IMR-90 (cell line): ENCODE results near the gene TNNT1.

Experiments
- MXI1 ChIP-seq: IDR thresholded peaks from 2 replicates; pipeline ENCODE4 v1.6.1; 2012; ENCODE audit warnings: low read depth, mild to moderate bottlenecking, low read length, moderate library complexity, borderline replicate concordance
- POLR2A ChIP-seq: IDR thresholded peaks from 2 replicates; pipeline ENCODE4 v1.6.1; 2012; ENCODE audit warnings: mild to moderate bottlenecking, low read depth, low read length
- TF ChIP-seq, protein P1 (sequence below): conservative IDR thresholded peaks from 2 replicates; pipeline ENCODE4 v1.5.1; 2012; ENCODE audit warnings: mild to moderate bottlenecking, low read depth, low read length, improper control_type of control experiment
- TF ChIP-seq, protein P2 (sequence below): fragments of 150-350 bp; IDR thresholded peaks from 2 replicates; pipeline ENCODE4 v1.6.1; 2017; ENCODE audit warnings: mild to moderate bottlenecking, antibody characterized with exemption, low read length, low read depth

DNA sequence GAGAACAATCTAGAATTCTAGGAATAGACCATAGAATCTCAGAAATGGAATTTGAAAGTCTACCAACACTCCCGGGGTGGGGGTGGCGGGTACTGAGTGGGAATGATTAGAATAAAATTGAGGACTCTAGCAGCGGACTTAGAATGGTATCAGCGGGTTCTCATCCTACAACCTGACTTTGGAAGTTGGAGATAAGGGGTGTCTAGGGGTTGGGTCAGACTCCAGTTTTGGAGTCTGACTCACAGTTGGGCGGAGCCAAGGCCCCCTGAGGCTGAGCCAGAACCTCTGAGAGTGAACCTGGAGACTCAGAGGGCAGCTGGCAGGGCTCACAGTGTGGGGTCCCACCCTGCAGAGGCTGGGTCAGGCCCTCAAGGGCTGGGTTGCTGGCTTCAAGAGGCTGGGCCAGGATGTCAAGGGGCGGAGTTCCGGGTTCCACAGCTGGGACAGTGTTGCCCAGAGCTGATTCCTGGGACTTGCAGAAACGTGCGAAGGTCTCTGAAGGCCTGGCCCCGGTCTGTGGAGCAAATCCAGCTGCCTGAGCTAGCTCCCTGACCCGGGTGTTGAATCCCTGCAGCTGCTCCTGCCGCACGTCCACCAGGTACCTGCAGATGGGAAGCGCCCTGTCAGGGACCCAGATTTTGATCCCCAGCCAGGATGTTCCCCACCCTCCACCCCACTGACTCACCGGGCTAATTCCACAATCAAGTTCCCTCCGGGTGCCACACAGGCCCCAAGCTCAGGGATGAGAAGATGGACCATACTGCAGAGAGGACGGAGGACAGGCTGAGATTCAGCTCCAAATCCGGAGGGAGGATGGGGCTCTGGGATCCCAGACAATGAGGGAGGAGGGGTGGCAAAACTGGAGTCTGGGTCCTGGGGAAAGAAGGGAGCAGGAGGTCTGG lies 10.1 kb upstream of the TNNT1 start:
- TF ChIP-seq, protein P1, sequence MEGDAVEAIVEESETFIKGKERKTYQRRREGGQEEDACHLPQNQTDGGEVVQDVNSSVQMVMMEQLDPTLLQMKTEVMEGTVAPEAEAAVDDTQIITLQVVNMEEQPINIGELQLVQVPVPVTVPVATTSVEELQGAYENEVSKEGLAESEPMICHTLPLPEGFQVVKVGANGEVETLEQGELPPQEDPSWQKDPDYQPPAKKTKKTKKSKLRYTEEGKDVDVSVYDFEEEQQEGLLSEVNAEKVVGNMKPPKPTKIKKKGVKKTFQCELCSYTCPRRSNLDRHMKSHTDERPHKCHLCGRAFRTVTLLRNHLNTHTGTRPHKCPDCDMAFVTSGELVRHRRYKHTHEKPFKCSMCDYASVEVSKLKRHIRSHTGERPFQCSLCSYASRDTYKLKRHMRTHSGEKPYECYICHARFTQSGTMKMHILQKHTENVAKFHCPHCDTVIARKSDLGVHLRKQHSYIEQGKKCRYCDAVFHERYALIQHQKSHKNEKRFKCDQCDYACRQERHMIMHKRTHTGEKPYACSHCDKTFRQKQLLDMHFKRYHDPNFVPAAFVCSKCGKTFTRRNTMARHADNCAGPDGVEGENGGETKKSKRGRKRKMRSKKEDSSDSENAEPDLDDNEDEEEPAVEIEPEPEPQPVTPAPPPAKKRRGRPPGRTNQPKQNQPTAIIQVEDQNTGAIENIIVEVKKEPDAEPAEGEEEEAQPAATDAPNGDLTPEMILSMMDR: no peak
- TF ChIP-seq, protein P2, sequence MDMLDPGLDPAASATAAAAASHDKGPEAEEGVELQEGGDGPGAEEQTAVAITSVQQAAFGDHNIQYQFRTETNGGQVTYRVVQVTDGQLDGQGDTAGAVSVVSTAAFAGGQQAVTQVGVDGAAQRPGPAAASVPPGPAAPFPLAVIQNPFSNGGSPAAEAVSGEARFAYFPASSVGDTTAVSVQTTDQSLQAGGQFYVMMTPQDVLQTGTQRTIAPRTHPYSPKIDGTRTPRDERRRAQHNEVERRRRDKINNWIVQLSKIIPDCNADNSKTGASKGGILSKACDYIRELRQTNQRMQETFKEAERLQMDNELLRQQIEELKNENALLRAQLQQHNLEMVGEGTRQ: no peak
- TF ChIP-seq MXI1 (no peak), POLR2A (no peak)
